Measurements from ENCODE around the gene THSD7A.

THSD7A gene

DNA sequence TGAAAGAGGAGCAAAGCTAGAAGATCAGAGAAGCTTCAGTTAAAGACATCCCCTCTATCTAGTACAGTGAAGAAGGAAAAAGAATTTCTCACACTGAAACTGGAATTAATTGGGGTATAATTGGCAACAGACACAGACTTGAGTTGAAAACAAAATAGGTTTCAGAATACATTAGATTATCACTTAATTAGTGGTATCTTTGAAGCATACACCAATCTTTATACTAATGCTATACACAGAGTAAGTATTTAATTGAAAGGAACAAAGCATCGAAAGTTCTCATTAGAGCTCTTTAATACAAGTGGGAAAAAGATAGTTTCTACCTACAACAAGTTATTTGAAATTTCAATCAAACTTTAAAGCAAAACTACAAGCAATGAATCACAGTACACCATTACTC, 128.2 kb downstream of the THSD7A start:
- DNase-seq (ENCODE audit: low read depth, low spot score) = no peak
- ChIA-PET CTCF (no interaction called here), POLR2A (no interaction called here)
- no peak overlapping the region for H3K4me3 ChIP-seq (ENCODE audit: low read depth, low read length)
- TF ChIP-seq, protein P1, sequence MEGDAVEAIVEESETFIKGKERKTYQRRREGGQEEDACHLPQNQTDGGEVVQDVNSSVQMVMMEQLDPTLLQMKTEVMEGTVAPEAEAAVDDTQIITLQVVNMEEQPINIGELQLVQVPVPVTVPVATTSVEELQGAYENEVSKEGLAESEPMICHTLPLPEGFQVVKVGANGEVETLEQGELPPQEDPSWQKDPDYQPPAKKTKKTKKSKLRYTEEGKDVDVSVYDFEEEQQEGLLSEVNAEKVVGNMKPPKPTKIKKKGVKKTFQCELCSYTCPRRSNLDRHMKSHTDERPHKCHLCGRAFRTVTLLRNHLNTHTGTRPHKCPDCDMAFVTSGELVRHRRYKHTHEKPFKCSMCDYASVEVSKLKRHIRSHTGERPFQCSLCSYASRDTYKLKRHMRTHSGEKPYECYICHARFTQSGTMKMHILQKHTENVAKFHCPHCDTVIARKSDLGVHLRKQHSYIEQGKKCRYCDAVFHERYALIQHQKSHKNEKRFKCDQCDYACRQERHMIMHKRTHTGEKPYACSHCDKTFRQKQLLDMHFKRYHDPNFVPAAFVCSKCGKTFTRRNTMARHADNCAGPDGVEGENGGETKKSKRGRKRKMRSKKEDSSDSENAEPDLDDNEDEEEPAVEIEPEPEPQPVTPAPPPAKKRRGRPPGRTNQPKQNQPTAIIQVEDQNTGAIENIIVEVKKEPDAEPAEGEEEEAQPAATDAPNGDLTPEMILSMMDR (IDR thresholded peaks at IDR 0.05; ENCODE audit: insufficient read depth, low read length, missing control alignments) = no peak

DNA sequence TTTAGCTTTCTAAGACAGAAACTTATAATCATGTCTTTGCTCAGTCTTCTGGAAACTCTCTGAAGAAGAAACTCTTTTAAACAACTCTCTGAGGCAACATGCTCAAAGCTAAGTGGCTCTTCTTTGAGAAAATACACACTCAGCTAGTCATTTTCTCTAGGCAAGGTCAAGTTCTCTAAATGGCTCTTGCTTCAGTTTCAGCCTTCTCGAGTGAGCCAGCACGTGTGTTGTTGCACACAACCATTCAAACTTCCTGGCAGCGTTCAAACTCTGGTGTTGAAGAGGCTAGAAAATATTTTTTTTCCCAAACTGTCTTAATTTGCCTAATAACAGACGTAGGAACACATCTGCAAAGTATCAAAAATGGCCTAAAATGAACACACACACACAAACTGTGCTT, 129.1 kb downstream of the THSD7A start:
- TF ChIP-seq, protein P1 (IDR thresholded peaks at IDR 0.05; ENCODE audit: insufficient read depth, low read length, missing control alignments) = no peak
- POLR2A ChIA-PET = no interaction called here
- no peak for DNase-seq (ENCODE audit: low read depth, low spot score)
- H3K4me3 ChIP-seq (ENCODE audit: low read depth, low read length) = no peak overlapping the region
- CTCF ChIA-PET = no interaction called here

DNA sequence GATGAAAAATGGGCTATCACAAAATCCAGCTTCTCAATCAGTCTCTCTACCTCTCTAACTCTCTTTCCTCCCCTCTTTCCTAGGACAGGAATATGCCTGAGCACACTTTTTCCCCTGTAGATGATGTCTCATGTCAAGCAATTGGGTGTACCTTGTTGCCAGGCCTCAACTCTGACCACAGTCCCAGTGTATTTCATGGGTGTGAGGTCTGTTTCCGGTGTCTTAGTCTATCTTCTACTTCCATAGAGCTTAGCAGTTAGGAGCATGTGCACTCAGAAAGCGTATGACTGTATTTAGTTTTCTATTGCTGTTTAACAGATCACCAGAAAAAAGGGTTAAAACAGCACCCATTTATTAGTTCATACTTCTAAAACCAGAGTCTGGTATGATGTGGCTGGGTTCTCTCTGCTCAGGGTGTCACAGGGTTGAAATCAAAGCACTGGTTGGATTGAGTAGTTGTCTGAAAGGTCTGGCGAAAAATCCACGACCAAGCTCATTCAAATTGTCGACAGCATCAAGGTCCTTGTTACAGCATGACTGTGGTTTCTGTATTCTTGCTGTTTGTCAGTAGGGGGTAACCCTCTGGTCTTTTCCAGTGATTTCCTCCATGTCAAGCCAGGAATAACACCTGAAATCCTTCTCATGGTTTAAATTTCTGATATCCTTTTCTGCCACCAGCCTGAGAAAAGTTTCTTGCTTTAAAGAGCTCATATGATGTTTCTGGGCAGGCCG, 130.0 kb downstream of the THSD7A start:
- TF ChIP-seq, protein P1 (IDR thresholded peaks at IDR 0.05; ENCODE audit: insufficient read depth, low read length, missing control alignments) = no peak
- DNase-seq (ENCODE audit: low read depth, low spot score) = no peak
- no peak overlapping the region for H3K4me3 ChIP-seq (ENCODE audit: low read depth, low read length)
- POLR2A ChIA-PET = no interaction called here
- CTCF ChIA-PET = no interaction called here

- TF ChIP-seq, protein P1 (IDR thresholded peaks at IDR 0.05; ENCODE audit: insufficient read depth, low read length, missing control alignments) = no peak
- no peak overlapping the region for H3K4me3 ChIP-seq (ENCODE audit: low read depth, low read length)
- POLR2A ChIA-PET = no interaction called here
- DNase-seq (ENCODE audit: low read depth, low spot score) = no peak
- CTCF ChIA-PET = no interaction called here
These were observed 132.3 kb downstream of the THSD7A start for GRCh38 chr7:11699666-11700065.

DNA sequence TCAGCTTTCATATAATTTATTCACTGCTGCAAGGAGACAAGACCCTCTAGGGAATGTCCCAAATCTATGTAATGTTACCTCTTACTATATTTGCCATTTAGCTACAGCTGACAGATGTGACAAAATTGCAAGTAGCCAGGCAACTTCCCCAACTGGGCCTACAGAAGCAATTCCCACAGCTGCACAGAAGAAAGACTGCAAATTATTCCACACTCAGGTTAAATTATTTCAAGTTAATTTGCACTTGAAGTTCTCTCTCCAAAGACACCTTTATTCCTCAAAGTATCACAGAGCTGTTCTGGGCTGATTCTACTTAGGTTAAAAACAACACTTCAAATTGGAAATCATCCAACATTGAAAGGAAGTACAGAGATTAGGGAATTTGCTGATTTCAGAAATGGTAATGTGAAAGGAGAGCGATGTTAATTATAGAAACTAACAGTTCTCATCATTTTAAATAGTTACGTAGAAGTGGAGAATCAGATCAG, 133.6 kb downstream of the THSD7A start:
- no peak overlapping the region for H3K4me3 ChIP-seq (ENCODE audit: low read depth, low read length)
- ChIA-PET CTCF (no interaction called here), POLR2A (no interaction called here)
- no peak for DNase-seq (ENCODE audit: low read depth, low spot score)
- TF ChIP-seq, protein P1 (IDR thresholded peaks at IDR 0.05; ENCODE audit: insufficient read depth, low read length, missing control alignments) = no peak

DNA sequence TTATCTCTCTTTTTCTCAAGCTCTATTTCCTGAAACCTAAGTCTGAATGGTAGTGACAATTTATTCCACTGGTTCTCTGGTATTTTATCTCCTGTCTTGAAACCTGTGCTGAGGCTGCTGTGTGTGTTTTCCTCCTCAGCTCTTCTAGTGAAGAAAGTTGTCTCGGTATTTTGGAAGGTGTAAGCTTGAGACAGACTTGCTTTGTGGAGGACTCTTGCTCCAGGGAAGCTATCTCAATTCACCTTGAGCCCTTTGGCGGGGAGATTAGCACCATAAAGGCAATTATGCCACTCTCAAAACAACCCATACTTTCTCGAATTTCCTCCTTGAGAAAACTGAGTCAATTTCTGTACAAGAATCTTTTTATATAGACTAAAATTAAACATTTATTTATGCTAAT, 141.6 kb downstream of the THSD7A start:
- CTCF ChIA-PET = no interaction called here
- TF ChIP-seq, protein P1 (IDR thresholded peaks at IDR 0.05; ENCODE audit: insufficient read depth, low read length, missing control alignments) = no peak
- H3K4me3 ChIP-seq (ENCODE audit: low read depth, low read length) = no peak overlapping the region
- DNase-seq (ENCODE audit: low read depth, low spot score) = no peak
- POLR2A ChIA-PET = no interaction called here
